GM23338 (cell line): ENCODE measurements around the gene REG1A. TPM values are rescaled to one million over a fixed set of nuclear protein-coding genes. Genes with fewer than 3 reads are reported as not detected.

ENCODE experiments used
- CREB1 ChIP-seq: fragments of 250-450 bp; sonication (Bioruptor Pico); IDR thresholded peaks from 2 replicates; pipeline ENCODE4 v1.5.0; 2020; ENCODE audit warnings: low read depth, mild to moderate bottlenecking, moderate library complexity
- ETS1 ChIP-seq: IDR thresholded peaks from 2 replicates; pipeline ENCODE4 v1.6.1; 2016; ENCODE audit warnings: antibody characterized with exemption
- EZH2 ChIP-seq: fragments of 200-600 bp; sonication (generic); IDR thresholded peaks from one replicate; pipeline ENCODE4 v1.8.0; 2017; ENCODE audit warnings: antibody characterized with exemption, mild to moderate bottlenecking, low read depth; ENCODE audit not compliant: unreplicated experiment
- EZH2phosphoT487 ChIP-seq: fragments of 200-600 bp; sonication (generic); IDR thresholded peaks from one replicate; pipeline ENCODE4 v1.8.1; 2018; ENCODE audit warnings: antibody characterized with exemption; ENCODE audit not compliant: unreplicated experiment
- NANOG ChIP-seq: IDR thresholded peaks from 2 replicates; pipeline ENCODE4 v1.6.1; 2016; ENCODE audit warnings: antibody characterized with exemption, borderline replicate concordance
- POLR2AphosphoS5 ChIP-seq: IDR thresholded peaks from 2 replicates; pipeline ENCODE4 v1.6.1; 2016; ENCODE audit warnings: antibody characterized with exemption, low read depth
- REST ChIP-seq: IDR thresholded peaks from one replicate; pipeline ENCODE4 v1.6.1; 2018; ENCODE audit warnings: antibody characterized with exemption; ENCODE audit not compliant: unreplicated experiment
- ZNF114 ChIP-seq: fragments of 250-450 bp; sonication (Bioruptor Pico); IDR thresholded peaks from 2 replicates; pipeline ENCODE4 v1.5.0; 2020; ENCODE audit warnings: mild to moderate bottlenecking, moderate library complexity
- ZNF331 ChIP-seq: fragments of 250-450 bp; sonication (Bioruptor Pico); IDR thresholded peaks from 2 replicates; pipeline ENCODE4 v1.5.0; 2020; ENCODE audit warnings: low read depth, mild to moderate bottlenecking, moderate library complexity
- ZNF462 ChIP-seq: fragments of 250-450 bp; sonication (Bioruptor Pico); IDR thresholded peaks from 2 replicates; pipeline ENCODE4 v1.5.0; 2020; ENCODE audit warnings: mild to moderate bottlenecking, moderate library complexity
- polyA plus RNA-seq: library from polyadenylated mRNA; unstranded; fragments of >200 nt; fragmentation: Nextera tagmentation; extraction: Ambion mirVana; gene quantifications from 2 replicates; pipeline ENCODE4 v1.2.1, GENCODE V29; 2016
- total RNA-seq: library from RNA; depleted of rRNA; stranded (reverse); fragments of >200 nt; shearing (Covaris generic); gene quantifications from 2 replicates; pipeline ENCODE4 v1.2.3, GENCODE V29; 2014

The REG1A gene
- total and polyA plus RNA-seq, 2 experiments from 2014 or later, result not detected

- no peak for TF ChIP-seq ZNF462
- TF ChIP-seq CREB1 (CRISPR knock-in tag), result no peak
- TF ChIP-seq POLR2AphosphoS5, result no peak
- no peak for TF ChIP-seq EZH2phosphoT487
- no peak for TF ChIP-seq NANOG
- TF ChIP-seq ETS1, result no peak
- TF ChIP-seq ZNF331 (CRISPR knock-in tag), result no peak
- TF ChIP-seq REST, result no peak
- TF ChIP-seq ZNF114, result no peak
- no peak for TF ChIP-seq EZH2
Measured at GRCh38 chr2:79116997-79117928, 3.0 kb upstream of the REG1A start (continued).
